Vagina (tissue), 2 donors: ENCODE results near the gene CCDC7. TPM values are rescaled to one million over a fixed set of nuclear protein-coding genes. Genes with fewer than 3 reads are reported as not detected.
"Not testable (repeated sequence)": the region's sequence is repeated elsewhere in the genome, so short reads cannot be mapped to it uniquely, and the experiment has no call there.

Source experiments
- DNase-seq, 2 donors: peaks; one replicate each; pipeline ENCODE4 v3.0.0-alpha.2; 2017; ENCODE audit errors: extremely low spot score in 2 of 2
- H3K27ac ChIP-seq: fragments of 200-600 bp; sonication (generic); one replicate; pipeline ENCODE4 v1.5.1; 2019
- H3K27me3 ChIP-seq: fragments of 200-600 bp; sonication (generic); one replicate; pipeline ENCODE4 v1.5.1; 2019
- H3K36me3 ChIP-seq, 2 donors: fragments of 200-600 bp; sonication (generic); one replicate each; pipeline ENCODE4 v1.5.1; 2017 to 2019
- H3K4me1 ChIP-seq: fragments of 200-600 bp; sonication (generic); one replicate; pipeline ENCODE4 v1.5.1; 2019
- H3K4me3 ChIP-seq, 2 donors: fragments of 200-600 bp; sonication (generic); 1 replicate in 1 of 2; 2 replicates in 1 of 2; pipeline ENCODE4 v1.5.1; 2016 to 2019
- H3K9me3 ChIP-seq: fragments of 200-600 bp; sonication (generic); one replicate; pipeline ENCODE4 v1.5.1; 2019
- CTCF ChIP-seq, 3 experiments: fragments of 450-650 bp in 2 of 3; fragments of 200-600 bp in 1 of 3; sonication (generic) in 1 of 3; IDR thresholded peaks; one replicate each; pipeline ENCODE4 v1.5.1; 2017 to 2019; ENCODE audit warnings: antibody characterized with exemption in 3 of 3, mild to moderate bottlenecking in 2 of 3, moderate library complexity in 2 of 3
- POLR2A ChIP-seq, 2 donors: fragments of 450-650 bp; IDR thresholded peaks; one replicate each; pipeline ENCODE4 v1.6.1; 2017; ENCODE audit warnings: antibody characterized with exemption in 2 of 2, mild to moderate bottlenecking in 2 of 2, moderate library complexity in 2 of 2
- POLR2AphosphoS5 ChIP-seq, 2 donors: sonication (generic); formaldehyde crosslinking; IDR thresholded peaks; one replicate each; pipeline ENCODE4 v1.9.0; 2017; ENCODE audit warnings: antibody characterized with exemption in 2 of 2, mild to moderate bottlenecking in 2 of 2, low read depth in 1 of 2; ENCODE audit not compliant: insufficient read depth in 1 of 2
- intact Hi-C: fragments of 100-400 bp; cut with DNase I; formaldehyde crosslinking; loops from one replicate; pipeline ENCODE4 v1.15.1; 2023
- total RNA-seq: library from RNA; depleted of rRNA; stranded (reverse); fragments of >200 nt; gene quantifications from one replicate; pipeline ENCODE4 v1.2.3, GENCODE V29; 2016

The CCDC7 gene
- total RNA-seq, 1 donor from 2014 or later: 22.8 TPM

- intact Hi-C loops: no loop called here
- no peak for TF ChIP-seq POLR2AphosphoS5 (IDR thresholded peaks at IDR 0.05; ENCODE audit: insufficient read depth in 1 of 2, low read depth in 1 of 2)
- TF ChIP-seq CTCF (IDR thresholded peaks at IDR 0.05): no peak
- TF ChIP-seq POLR2A (IDR thresholded peaks at IDR 0.05): no peak
- Histone ChIP-seq H3K4me1 (no peaks in the 10 kb centered on the region), H3K27ac (no peak overlapping the region), H3K9me3 (no peaks in the 10 kb centered on the region), H3K27me3 (no peaks in the 10 kb centered on the region), H3K36me3 (no peaks in the 10 kb centered on the region), H3K4me3 (no peak overlapping the region)
- DNase-seq: no peak
These were observed 94.9 kb downstream of the CCDC7 start for GRCh38 chr10:32540691-32541470.

GRCh38 chr10:32548208-32548607 is 102.3 kb downstream of the CCDC7 start:
- TF ChIP-seq POLR2A (IDR thresholded peaks at IDR 0.05) (no peak), POLR2AphosphoS5 (IDR thresholded peaks at IDR 0.05; ENCODE audit: insufficient read depth in 1 of 2, low read depth in 1 of 2) (no peak), CTCF (IDR thresholded peaks at IDR 0.05) (no peak)

GRCh38 chr10:32556783-32557395 is 110.9 kb downstream of the CCDC7 start:
- intact Hi-C loops: no loop called here
- H3K36me3 ChIP-seq: no peaks in the 10 kb centered on the region
- no peak for TF ChIP-seq POLR2A (IDR thresholded peaks at IDR 0.05)
- no peak for TF ChIP-seq POLR2AphosphoS5 (IDR thresholded peaks at IDR 0.05; ENCODE audit: insufficient read depth in 1 of 2, low read depth in 1 of 2)
- TF ChIP-seq CTCF (IDR thresholded peaks at IDR 0.05): no peak
- H3K4me3 ChIP-seq: no peak overlapping the region
- H3K27ac ChIP-seq: no peak overlapping the region
- DNase-seq: no peak
- H3K27me3 ChIP-seq: no peaks in the 10 kb centered on the region
- no peaks in the 10 kb centered on the region for H3K9me3 ChIP-seq
- H3K4me1 ChIP-seq: no peaks in the 10 kb centered on the region

More at GRCh38 chr10:32548208-32548607, 102.3 kb downstream of the CCDC7 start:
- Histone ChIP-seq H3K4me1 (no peaks in the 10 kb centered on the region), H3K27me3 (no peaks in the 10 kb centered on the region), H3K27ac (no peak overlapping the region), H3K9me3 (no peaks in the 10 kb centered on the region), H3K36me3 (no peaks in the 10 kb centered on the region), H3K4me3 (no peak overlapping the region)
- no peak for DNase-seq
- intact Hi-C loops: no loop called here

- not testable (repeated sequence) for H3K36me3 ChIP-seq
These were observed 116.8 kb downstream of the CCDC7 start for GRCh38 chr10:32562695-32563094.

GRCh38 chr10:32577448-32577847 is 131.5 kb downstream of the CCDC7 start:
- TF ChIP-seq POLR2AphosphoS5 (IDR thresholded peaks at IDR 0.05; ENCODE audit: insufficient read depth in 1 of 2, low read depth in 1 of 2) (no peak), POLR2A (IDR thresholded peaks at IDR 0.05) (no peak), CTCF (IDR thresholded peaks at IDR 0.05) (no peak)

More at GRCh38 chr10:32562695-32563094, 116.8 kb downstream of the CCDC7 start:
- H3K9me3 ChIP-seq, H3K4me3 ChIP-seq, DNase-seq, H3K27ac ChIP-seq, intact Hi-C loops, H3K27me3 ChIP-seq, H3K4me1 ChIP-seq: not testable (repeated sequence)

More at GRCh38 chr10:32577448-32577847, 131.5 kb downstream of the CCDC7 start:
- H3K27me3 ChIP-seq: no peaks in the 10 kb centered on the region
- no peak overlapping the region for H3K27ac ChIP-seq
- intact Hi-C loops: no loop called here
- no peak overlapping the region for H3K4me3 ChIP-seq
- no peaks in the 10 kb centered on the region for H3K36me3 ChIP-seq
- no peaks in the 10 kb centered on the region for H3K4me1 ChIP-seq
- no peak for DNase-seq
- no peaks in the 10 kb centered on the region for H3K9me3 ChIP-seq
